Esophagus muscularis mucosa (tissue), 4 donors: Measurements from ENCODE around the gene SEMA4B. TPM values are rescaled to one million over a fixed set of nuclear protein-coding genes. Genes with fewer than 3 reads are reported as not detected.
"Not testable (repeated sequence)": the region's sequence is repeated elsewhere in the genome, so short reads cannot be mapped to it uniquely, and the experiment has no call there.

Experiments
- DNase-seq: peaks from one replicate; pipeline ENCODE4 v3.0.0-alpha.2; 2017; ENCODE audit errors: extremely low spot score
- H3K27ac ChIP-seq, 4 donors: fragments of 200-600 bp; sonication (generic); replicated peaks in 1 of 4; 1 replicate in 3 of 4; 2 replicates in 1 of 4; pipeline ENCODE4 v1.5.1; 2016 to 2019; ENCODE audit warnings: mild to moderate bottlenecking in 1 of 4
- H3K27me3 ChIP-seq, 4 donors: fragments of 200-600 bp; sonication (generic); one replicate each; pipeline versions ENCODE4 v1.5.1 to v1.6.0; 2016 to 2019
- H3K36me3 ChIP-seq, 4 donors: fragments of 200-600 bp; sonication (generic); one replicate each; pipeline ENCODE4 v1.5.1; 2016 to 2019
- H3K4me1 ChIP-seq, 4 donors: fragments of 200-600 bp; sonication (generic); one replicate each; pipeline ENCODE4 v1.5.1; 2016 to 2019
- H3K4me3 ChIP-seq, 4 donors: fragments of 200-600 bp; sonication (generic); 1 replicate in 2 of 4; 2 replicates in 2 of 4; pipeline ENCODE4 v1.5.1; 2016 to 2019; ENCODE audit warnings: mild to moderate bottlenecking in 4 of 4, moderate library complexity in 1 of 4
- H3K9me3 ChIP-seq, 4 donors: fragments of 200-600 bp; sonication (generic); 1 replicate in 3 of 4; 2 replicates in 1 of 4; pipeline ENCODE4 v1.5.1; 2016 to 2019
- CTCF ChIP-seq, 3 experiments: fragments of 200-600 bp in 2 of 3; fragments of 450-650 bp in 1 of 3; sonication (generic) in 2 of 3; IDR thresholded peaks; one replicate each; pipeline ENCODE4 v1.5.1; 2017 to 2019; ENCODE audit warnings: antibody characterized with exemption in 3 of 3, mild to moderate bottlenecking in 2 of 3, moderate library complexity in 1 of 3
- EP300 ChIP-seq: sonication (generic); formaldehyde crosslinking; IDR thresholded peaks from one replicate; pipeline ENCODE4 v1.6.1; 2017; ENCODE audit warnings: antibody characterized with exemption
- POLR2A ChIP-seq: fragments of 450-650 bp; IDR thresholded peaks from one replicate; pipeline ENCODE4 v1.6.1; 2017; ENCODE audit warnings: antibody characterized with exemption, moderate library complexity, mild to moderate bottlenecking, low read depth
- POLR2AphosphoS5 ChIP-seq, 2 donors: sonication (generic); formaldehyde crosslinking; IDR thresholded peaks; one replicate each; pipeline ENCODE4 v1.6.1; 2017; ENCODE audit warnings: antibody characterized with exemption in 2 of 2
- WGBS: methylation state at CpG from one replicate; pipeline ENCODE4 v1.1.5; 2018; 5-methylcytosine and 5-hydroxymethylcytosine counted together
- intact Hi-C: fragments of 100-400 bp; cut with DNase I; formaldehyde crosslinking; loops from one replicate; pipeline ENCODE4 v1.15.1; 2023
- total RNA-seq, 4 donors: library from RNA; depleted of rRNA; stranded (reverse); fragments of >200 nt; gene quantifications; one replicate each; pipeline versions ENCODE4 v1.1.0 to v1.2.1, GENCODE V29; 2016

SEMA4B gene
- total RNA-seq, 4 donors from 2014 or later, result 30.7 to 68.3 (median 43.4) TPM

- H3K27ac ChIP-seq, result peak overlapping the region; percentile 94 to 100 (median 97)
- H3K4me3 ChIP-seq, result peak overlapping the region; percentile 73 to 95 (median 86)
- DNase-seq, result no peak
- peak; percentile 94 for TF ChIP-seq EP300
- TF ChIP-seq POLR2A, result no peak
- TF ChIP-seq POLR2AphosphoS5 (IDR thresholded peaks at IDR 0.05), result peak; percentile 75 to 82
- intact Hi-C loops, result no loop called here
- peaks cover 0 to 4% (median 1%) of the 10 kb centered on the region in 4 donors for H3K27me3 ChIP-seq
- 26% methylated on average over 15 of the region's 27 CpGs for WGBS
- peaks cover 22 to 89% (median 76%) of the 10 kb centered on the region in 4 donors for H3K4me1 ChIP-seq
- no peaks in the 10 kb centered on the region for H3K36me3 ChIP-seq
- no peaks in the 10 kb centered on the region for H3K9me3 ChIP-seq
These were observed 16.9 kb upstream of the SEMA4B start for GRCh38 chr15:90184119-90184785.

- WGBS, result 12% methylated on average over 12 of the region's 67 CpGs
- peak overlapping the region; percentile 73 to 95 (median 86) for H3K4me3 ChIP-seq
- no peaks in the 10 kb centered on the region for H3K36me3 ChIP-seq
- TF ChIP-seq POLR2A (peak; percentile 72), POLR2AphosphoS5 (IDR thresholded peaks at IDR 0.05) (peak; percentile 22 to 88), CTCF (IDR thresholded peaks at IDR 0.05) (peak in 1 of 3 experiments; percentile 2), EP300 (peak; percentile 10)
- no peaks in the 10 kb centered on the region for H3K9me3 ChIP-seq
- H3K27me3 ChIP-seq, result peaks cover 0 to 4% (median 1%) of the 10 kb centered on the region in 4 donors
- peak overlapping the region; percentile 94 to 100 (median 97) for H3K27ac ChIP-seq
- DNase-seq, result no peak
- H3K4me1 ChIP-seq, result peaks cover 23 to 97% (median 84%) of the 10 kb centered on the region in 4 donors
- intact Hi-C loops, result no loop called here
These were observed 16.1 kb upstream of the SEMA4B start for GRCh38 chr15:90184786-90185704.

- intact Hi-C loops, result no loop called here
- no peak overlapping the region for H3K4me3 ChIP-seq
- 43% methylated on average over 8 of the region's 8 CpGs for WGBS
- H3K36me3 ChIP-seq, result no peaks in the 10 kb centered on the region
- H3K4me1 ChIP-seq, result peaks cover 42 to 99% (median 95%) of the 10 kb centered on the region in 4 donors
- H3K27ac ChIP-seq, result peak overlapping the region; percentile 94 to 100 (median 97)
- peaks cover 0 to 4% (median 1%) of the 10 kb centered on the region in 4 donors for H3K27me3 ChIP-seq
- H3K9me3 ChIP-seq, result no peaks in the 10 kb centered on the region
- TF ChIP-seq POLR2A (no peak), POLR2AphosphoS5 (IDR thresholded peaks at IDR 0.05) (no peak), EP300 (no peak), CTCF (IDR thresholded peaks at IDR 0.05) (no peak)
- no peak for DNase-seq
These were observed 13.8 kb upstream of the SEMA4B start for GRCh38 chr15:90187257-90187868.

GRCh38 chr15:90188065-90188464 lies 13.1 kb upstream of the SEMA4B start:
- Histone ChIP-seq H3K4me1 (peaks cover 49 to 99% (median 96%) of the 10 kb centered on the region in 4 donors), H3K27ac (peak overlapping the region; percentile 94 to 100 (median 97))
- H3K4me3 ChIP-seq, H3K36me3 ChIP-seq, DNase-seq, H3K9me3 ChIP-seq, intact Hi-C loops, H3K27me3 ChIP-seq: not testable (repeated sequence)
- whole genome bisulfite sequencing, result 93% methylated on average over 7 of the region's 7 CpGs

GRCh38 chr15:90188914-90189748 lies 12.0 kb upstream of the SEMA4B start:
- no peak for DNase-seq
- Histone ChIP-seq H3K36me3 (no peaks in the 10 kb centered on the region), H3K27me3 (peaks cover 0 to 4% (median 1%) of the 10 kb centered on the region in 4 donors), H3K27ac (peak overlapping the region; percentile 94 to 100 (median 97)), H3K4me3 (no peak overlapping the region), H3K4me1 (peaks cover 52 to 100% (median 96%) of the 10 kb centered on the region in 4 donors), H3K9me3 (no peaks in the 10 kb centered on the region)
- intact Hi-C loops, result no loop called here
- TF ChIP-seq EP300 (no peak), POLR2AphosphoS5 (IDR thresholded peaks at IDR 0.05) (no peak), POLR2A (no peak), CTCF (IDR thresholded peaks at IDR 0.05) (no peak)
- 72% methylated on average over 8 of the region's 8 CpGs for WGBS
